GM21529 (cell line): Measurements from ENCODE around the gene SLX4IP.
A peak's percentile ranks its signal among the peaks of the same experiment; 100 is the strongest.

Experiments
- ATAC-seq: cut with Tn5 transposase; IDR thresholded peaks from one replicate; pipeline ENCODE4 v1.9.1; 2021; ENCODE audit not compliant: unreplicated experiment

The SLX4IP gene

DNA sequence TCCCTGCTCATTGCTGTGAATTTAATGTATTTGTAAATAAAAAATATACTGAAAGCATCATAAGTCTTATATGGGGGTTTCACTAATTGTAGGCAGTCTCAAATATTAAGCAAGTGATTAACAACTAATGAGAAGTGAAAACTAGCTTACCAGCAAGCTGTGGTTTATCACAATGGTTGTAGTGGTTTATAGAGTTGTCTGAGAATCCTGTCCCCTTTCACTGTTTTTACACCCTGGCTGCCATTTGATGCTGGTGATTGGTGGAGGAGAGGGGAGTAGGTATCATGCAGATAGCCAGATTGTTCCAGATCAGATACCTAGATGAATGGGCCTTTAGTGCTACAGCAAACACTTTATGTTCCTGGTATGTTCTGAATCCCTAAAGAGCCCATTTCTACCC is 7.1 kb upstream of the SLX4IP start:
- no peak for ATAC-seq

DNA sequence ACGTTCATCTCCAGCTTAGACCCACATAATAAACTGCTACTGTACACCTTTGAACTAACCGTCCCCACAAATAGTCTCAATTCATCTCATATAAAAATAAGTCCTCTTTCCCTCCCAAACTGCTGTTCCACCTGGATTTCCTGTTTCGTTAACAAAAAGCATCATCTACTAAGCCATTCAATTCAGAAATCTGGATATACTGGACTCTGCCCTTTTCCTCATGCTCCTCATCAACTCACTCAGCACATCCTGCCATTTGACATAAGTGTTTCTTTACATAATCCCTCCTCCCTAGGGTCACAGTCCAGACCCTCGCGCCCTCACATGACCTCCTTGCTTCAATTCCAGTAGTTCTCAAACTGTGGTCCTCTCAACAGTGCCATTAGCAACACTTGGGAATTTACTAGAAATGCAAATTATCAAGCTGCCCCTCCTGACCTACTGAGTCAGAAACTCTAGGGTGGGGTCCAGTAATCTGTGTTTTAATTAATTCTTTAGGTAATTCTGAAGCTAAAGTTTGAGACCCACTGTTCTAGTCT is 5.6 kb upstream of the SLX4IP start:
- ATAC-seq: no peak

DNA sequence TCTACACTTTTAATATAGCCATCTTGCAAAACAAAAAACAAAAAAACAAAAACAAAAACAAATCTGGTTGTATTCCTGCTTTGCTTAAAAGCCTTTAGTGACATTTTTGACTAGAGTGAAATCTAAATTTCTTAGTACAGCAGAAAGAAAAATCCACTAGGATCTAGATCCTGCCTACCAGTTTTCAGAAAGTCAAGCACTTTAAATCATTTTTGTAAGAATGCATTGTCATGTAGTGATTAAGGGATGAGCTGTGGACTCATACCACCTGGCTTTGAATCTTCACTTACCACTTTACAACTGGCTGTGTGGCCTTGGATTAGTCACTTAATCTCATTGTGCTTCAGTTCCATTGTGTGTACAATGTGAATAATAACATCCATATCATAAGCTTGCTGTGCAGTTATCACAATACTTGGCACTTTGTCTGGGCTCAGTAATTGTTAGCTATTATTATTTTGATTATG is 5.1 kb upstream of the SLX4IP start:
- no peak for ATAC-seq

DNA sequence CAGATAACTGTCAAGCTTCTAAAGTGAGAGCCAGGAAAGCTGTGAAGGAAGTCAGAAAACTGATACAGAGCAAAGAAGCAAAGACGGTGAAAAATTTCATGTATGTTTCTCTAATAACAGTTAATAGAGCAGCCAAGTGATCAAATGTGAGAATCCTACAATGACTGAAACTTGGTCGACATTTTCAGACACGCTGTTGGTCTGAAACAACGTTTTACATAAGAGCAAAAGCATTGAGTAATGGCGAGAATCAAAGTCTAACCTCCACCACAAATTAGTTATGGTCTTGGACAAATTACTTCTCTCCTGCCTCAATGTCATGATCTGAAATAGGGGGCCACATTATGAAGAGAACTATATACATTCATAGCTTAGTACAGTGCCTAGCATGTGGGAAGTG is 4.4 kb upstream of the SLX4IP start:
- no peak for ATAC-seq

DNA sequence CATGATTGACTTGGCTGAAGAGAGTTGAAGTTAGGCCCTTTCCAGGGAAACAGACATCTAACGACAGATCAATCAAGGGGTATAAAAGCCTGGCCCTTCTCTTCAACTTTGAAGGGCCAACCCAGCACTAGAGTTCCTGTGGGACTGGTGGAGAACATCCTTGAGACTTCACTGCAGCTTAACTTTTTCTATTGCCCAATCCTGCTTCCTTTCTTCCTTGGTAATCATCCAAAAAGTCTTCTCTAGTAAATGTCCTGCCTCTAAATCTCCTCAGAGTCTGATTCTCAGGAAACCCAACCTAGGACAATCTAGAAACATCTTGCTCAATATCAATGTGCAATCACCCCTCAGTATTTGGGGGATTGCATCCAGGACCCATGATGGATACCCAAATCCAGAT is 3.0 kb upstream of the SLX4IP start:
- ATAC-seq: no peak

DNA sequence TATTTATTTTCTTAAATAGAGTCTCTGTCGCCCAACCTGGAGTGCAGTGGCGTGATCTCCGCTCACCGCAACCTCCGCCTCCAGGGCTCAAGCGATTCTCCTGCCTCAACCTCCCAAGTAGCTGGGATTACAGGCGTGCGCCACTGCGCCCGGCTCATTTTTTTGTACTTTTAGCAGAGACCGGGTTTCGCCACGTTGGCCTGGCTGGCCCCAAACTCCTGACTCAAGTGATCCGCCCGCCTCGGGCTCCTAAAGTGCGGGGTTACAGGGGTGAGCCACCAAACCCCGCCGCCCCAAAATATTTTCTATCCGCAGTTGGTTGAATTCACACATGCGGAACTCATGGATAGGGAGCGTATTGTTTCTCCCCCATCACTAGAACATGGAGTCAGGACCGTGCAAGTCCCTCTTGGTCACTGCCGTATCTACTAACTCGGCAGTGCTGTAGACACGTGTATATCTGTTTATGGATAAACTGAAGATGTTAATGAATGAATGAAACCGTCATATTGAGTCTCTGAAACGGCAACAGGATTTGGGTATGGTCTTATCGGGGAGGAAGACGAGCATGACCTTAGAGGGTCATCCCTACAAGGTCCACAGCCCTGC is 2.0 kb upstream of the SLX4IP start:
- ATAC-seq: no peak

DNA sequence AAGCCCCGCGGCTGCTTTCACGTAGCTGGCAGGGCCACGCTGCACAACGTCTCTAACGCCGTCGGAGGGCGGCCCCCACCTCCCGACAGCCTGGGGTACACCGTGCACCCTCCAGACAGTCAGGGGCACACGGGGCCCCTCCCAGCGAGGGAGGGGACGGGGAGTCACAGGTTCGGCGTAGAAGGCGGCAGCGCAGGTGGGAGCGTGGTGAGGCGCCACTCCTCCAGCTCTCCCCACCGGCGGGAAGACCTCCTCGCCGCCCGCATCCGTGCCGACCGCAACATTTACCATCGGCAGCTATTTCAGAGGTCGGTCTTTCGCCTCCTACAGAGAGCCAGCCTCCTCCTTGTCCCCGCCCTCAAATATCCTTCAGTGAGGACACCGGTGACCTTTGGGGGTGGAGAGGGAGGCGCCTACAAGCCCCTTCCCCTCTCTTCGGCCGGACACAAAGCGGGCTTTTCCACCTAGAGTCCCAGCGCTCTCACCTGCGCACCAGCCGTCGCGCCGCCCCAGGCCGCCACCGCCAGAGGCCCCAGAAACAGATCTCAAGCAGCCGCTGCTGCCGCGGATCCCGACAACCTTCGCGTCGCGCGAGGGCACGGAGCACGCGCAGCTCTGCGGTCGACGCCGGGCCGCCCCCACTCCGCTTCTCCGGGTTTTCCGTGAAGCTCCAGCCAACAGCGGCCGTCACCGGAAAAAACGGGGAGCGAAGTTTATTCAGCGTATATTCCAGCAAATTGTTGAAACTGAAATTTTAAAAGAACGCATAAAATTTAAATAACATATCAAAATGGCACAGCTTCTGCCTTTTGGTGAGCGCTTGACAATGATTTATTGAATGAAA is 1.3 kb upstream of the SLX4IP start, which contains the start of gene MKKS:
MKKS (minus strand) TSS at position 600 of the 844 bp plus-strand sequence. CDS start 20,708 bp downstream, outside the sequence.
- peak; percentile 54 for ATAC-seq

DNA sequence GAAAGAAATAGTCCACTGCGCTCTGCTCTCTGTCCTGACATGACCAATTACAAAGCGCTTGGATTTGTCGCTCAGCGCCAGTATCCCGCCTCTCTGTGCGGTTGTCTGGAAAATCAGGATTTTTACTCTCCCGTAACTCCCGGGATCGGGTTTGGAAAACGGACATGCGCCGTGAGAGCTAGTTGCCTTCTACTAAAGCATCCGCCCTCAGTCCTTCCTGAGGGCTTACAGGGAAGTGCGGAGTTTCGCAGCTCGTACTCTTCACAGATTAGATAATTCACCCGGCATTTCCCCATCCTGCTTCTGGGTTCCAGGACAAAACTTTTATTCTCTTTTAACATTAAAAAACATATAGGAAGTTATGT is 656 bp upstream of the SLX4IP start:
- peak; percentile 40 for ATAC-seq

DNA sequence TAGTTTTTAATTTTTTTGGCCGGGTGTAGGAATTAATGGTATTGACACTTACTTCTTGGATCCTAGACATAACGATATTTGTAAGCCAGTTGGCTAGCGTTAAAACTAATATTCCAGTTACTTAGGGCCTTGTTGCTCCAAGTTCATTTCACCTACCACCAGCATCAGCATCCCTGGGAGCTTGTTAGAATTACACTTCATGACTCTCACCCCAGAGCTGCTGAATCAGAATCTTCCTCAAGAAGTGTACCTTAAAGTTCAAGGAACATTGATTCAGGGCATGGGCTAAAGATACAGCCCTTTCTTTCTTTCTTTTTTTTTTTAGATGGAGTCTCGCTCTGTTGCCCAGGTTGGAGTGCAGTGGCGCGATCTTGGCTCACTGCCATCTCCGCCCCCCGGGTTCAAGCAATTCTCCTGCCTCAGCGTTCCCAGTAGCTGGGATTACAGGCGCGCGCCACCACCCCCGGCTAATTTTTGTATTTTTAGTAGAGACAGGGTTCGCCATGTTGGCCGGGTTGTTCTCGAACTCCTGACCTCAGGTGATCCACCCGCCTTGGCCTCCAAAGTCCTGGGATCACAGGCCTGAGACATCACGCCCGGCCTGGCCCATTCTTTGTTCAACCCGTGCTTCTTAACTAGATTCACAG is 1.1 kb downstream of the SLX4IP start:
- no peak for ATAC-seq

DNA sequence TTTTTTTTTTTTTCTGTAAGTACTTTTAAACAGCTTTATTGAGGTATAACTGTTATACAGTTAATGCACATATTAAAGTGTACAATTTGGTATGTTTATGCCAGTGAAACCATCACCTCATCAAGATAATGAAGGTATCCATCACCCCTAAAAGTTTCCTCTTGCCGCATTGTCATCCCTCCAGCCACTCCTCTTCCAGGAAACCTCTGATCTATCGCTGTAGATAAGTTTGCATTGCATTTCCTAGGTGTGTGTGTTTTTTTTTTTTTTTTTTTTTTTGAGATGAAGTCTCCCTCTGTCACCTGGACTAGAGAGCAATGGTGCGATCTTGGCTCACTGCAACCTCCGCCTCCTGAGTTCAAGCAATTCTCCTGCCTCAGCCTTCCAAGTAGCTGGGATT is 3.1 kb downstream of the SLX4IP start:
- ATAC-seq: no peak

DNA sequence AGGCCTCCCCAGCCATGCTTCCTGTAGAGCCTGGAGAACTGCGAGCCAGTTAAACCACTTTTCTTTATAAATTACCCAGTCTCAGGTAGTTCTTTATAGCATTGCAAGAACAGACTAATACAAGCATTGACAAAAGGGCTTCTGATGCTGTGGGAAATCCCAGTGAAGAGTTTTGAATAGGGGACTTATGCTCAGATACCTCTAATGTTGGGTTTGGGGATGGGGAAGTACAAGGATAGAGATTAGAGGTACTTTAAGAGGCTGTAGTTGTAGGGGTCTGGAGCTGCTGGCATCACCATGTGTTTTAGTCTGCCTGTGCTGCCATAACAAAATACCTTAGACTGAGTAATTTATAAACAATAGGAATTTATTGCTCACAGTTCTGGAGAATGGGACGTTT is 8.8 kb downstream of the SLX4IP start:
- ATAC-seq: no peak

DNA sequence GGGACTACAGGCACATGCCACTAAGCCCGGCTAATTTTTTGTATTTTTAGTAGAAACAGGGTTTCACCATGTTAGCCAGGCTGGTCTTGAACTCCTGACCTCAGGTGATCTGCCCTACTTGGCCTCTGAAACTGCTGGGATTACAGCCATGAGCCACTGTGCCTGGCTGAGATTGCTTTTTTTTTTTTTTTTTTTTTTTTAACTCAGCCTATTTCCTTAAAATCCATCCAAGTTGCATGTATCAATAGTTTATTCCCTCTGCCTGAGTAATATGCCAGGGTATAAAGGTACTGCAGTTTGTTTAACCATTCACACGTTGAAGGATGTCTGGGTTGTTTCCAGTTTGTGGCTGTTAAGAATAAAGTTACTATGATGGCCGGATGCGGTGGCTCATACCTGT is 10.7 kb downstream of the SLX4IP start:
- no peak for ATAC-seq

DNA sequence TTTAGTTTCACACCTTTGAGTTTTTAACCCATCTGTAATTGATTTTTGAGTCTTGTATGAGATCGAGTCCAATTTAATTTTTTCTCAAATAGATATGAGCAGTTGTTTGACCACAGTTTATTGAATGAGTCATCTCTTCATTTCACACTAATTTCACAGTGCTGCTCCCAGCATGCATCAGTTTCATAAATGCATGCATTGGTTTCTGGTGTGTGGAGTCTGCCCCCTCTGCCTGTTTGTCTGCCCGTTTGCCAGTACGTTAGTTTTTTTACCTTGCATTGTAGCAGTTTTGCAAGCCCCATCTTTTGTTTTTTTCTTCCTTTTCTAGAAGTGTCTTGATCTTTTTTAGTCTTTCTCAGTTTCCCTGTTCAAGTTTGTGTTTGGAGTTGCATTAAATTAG is 11.9 kb downstream of the SLX4IP start:
- ATAC-seq: peak; percentile 98

DNA sequence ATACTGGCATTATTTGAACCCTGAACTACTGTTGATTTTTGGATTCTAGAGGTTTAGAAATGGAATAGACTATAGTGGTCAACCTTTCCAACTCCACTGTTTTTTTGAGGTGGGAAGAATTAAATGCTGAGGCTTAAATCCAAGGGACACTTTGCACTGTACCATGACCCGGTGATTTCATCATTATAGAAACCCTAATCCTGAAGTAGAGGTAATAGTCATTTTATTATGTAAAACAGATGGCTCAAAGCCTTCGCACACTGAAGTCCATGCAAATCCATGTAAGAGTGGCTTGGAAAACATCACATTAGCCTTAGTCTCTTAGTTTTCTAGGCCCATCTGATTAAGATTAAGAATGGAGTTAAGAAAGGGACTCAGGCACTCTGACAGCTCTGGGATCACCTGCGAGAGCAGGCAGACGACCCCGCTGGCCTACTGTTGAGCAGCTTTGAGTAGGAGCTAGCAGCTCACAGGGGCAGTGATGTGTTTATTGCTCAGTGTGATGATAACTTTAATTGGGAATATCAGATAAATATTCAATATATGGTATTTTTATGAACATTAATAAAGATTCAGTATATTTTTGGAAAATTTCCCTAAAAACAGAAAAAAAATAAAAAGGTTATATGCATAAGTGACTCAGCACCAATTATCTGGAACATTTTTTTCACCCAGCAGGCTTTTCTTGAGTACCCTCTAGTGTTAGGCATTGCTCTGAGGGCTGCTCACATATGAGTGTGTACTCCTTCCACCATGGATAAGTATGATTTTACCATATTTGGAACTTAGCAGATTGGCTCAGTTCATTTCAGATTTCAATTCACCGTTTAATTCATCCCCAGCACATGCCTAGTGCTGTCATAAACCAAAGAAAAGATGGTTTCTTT is 13.4 kb downstream of the SLX4IP start:
- no peak for ATAC-seq

DNA sequence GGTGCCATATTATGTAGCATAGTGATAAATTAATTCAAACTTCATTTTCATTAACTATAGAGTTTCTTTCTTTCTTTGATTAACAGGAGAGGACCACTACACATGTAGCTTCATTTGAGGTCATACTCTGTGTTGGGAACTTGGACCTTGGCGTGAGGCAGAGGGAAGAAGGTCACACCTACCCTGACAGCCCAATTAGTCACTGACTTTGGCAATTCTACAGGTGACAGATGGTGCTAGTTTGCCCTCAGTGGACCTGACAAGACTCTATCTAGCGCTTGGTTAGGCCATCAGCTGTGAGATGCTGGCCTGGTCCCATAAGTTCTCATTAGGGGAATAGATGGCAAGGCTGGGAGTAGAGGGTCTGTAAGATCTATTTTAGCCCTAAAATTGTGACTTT is 14.2 kb downstream of the SLX4IP start:
- ATAC-seq: no peak

DNA sequence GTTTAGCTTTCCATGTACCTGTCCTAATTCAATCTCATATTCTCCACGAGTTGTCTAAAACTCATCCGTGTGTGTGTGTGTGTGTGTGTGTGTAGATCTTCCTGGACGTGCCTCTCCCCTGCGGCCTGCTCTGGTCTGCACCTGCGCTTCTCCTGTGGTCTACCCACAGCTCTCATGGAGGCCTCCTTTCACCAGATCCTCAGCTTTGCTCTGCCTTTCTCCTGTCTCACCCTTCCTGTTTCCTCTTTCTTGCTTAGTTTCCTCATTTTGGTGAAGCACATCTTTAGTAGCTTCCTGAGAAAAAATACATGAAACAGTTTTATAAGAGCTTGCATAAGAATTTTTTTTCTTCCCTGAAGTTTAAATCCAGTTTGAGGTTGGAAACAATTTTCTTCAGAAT is 18.1 kb downstream of the SLX4IP start:
- peak; percentile 91 for ATAC-seq

DNA sequence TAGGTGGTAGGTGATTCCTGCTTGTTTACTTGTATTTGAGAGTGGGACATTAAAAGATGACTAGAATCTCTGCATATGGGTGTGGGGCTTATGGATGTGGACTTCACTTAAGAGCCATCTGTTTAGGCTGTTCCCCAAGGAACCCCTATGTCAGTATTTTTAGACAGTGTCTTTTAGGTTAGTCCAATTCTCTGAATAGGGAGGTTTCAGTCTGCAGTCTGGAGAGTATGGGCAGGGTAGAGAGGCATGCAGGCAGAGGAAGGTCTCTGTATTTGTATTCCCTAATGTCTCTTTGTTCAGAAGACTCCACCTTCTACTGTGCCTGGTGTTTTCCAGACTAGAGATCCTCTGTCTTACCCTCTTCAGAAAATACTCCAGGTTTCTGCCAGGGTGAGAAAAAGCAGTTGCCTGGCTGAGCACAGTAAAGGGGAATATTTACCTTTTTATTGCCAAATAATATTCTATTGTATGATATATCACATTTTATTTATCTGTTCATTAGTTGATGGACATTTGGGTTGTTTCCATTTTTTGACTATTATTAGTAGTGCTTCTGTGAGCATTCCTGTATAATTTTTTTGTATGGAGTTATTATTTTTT is 19.1 kb downstream of the SLX4IP start:
- ATAC-seq: peak; percentile 53

DNA sequence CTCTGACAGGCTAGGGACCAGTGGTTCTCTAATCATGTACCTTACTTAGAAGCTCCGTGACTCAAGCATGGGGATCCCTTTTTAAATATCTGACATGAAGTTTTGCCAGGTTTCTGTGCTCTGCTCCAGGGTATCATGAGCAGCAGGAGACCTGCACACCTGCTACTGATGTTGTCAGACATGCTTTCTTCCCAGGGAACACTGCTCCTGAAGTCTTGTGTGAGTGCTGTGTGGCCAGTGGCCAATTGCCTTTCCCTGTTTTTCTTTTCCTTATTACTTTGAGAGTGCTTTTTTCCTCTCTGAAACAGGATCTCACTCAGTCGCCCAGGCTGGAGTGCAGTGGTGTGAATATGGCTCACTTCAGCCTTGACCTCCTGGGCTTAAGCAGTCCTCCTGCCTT is 26.4 kb downstream of the SLX4IP start:
- ATAC-seq: no peak

DNA sequence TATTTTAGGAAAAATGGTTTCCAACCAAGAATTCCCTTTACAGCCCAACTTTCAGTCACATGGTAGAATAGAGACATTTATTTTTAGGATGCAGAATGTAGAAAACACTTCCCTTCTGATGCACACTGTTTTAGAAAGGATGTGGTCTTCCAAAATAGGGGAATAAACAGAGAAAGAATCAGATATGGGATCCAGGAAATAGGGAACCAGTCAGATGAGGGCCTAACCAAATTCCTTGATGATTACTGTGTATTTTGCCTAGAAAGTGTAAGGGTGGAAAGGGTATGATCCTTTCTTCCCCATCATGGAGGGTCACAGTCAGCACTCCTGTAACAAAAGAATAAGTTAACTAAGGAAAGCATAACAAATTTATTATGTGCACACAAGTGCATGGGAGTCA is 27.4 kb downstream of the SLX4IP start:
- no peak for ATAC-seq

DNA sequence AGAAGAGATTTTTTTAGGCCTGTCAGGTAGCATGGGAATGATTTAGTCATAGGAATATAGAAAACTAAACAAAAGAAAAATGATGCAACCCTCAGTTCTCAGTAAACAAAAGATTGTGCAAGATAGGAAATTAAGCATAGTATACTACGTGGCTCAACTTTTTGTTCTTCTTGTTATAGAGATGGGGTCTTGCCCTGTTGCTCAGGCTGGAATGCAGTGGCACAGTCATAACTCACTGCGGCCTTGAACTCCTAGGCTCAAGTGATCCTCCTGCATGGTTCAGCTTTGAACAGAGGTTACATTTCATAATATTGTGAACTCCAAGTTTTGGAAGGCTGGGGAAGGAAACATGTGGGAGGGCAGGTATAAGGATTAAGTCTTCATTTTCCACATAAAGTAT is 28.5 kb downstream of the SLX4IP start:
- no peak for ATAC-seq
